GM18502 (cell line): Measurements from ENCODE around the gene RPL19.

ENCODE experiments used
- ATAC-seq: cut with Tn5 transposase; IDR thresholded peaks from one replicate; pipeline ENCODE4 v1.9.1; 2021; ENCODE audit warnings: mild to moderate bottlenecking; ENCODE audit not compliant: unreplicated experiment, poor library complexity

RPL19 gene

GRCh38 chr17:39222866-39223834 is 23.1 kb downstream of the RPL19 start:
- no peak for ATAC-seq

- ATAC-seq, result no peak
Measured at GRCh38 chr17:39223907-39224777, 24.1 kb downstream of the RPL19 start.

DNA sequence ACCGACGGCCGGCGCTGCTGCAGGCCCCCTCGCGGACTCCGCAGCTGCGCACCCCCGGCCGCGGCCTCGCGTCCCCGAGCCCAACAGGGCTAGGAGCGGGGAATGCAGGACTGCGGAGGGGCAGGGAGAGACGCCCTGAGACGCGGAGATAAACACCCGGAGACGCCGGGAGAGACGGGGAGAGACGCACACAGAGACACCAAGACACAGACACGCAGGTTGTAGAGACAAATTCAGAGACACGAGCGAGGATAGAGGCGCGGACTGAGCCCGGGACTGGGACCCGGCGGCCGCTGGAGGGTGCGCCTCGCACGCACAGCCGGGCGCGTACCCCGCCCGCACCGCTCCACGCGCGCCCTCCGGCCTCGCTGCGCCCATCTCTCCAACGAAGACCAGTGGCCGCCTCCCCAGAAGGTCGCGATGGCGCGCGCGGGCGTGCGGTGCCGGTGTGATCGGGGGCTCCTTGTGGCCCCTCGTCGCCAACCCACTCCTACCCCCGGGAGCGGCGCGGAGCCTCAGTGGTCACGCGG is 24.8 kb downstream of the RPL19 start:
- ATAC-seq, result no peak

DNA sequence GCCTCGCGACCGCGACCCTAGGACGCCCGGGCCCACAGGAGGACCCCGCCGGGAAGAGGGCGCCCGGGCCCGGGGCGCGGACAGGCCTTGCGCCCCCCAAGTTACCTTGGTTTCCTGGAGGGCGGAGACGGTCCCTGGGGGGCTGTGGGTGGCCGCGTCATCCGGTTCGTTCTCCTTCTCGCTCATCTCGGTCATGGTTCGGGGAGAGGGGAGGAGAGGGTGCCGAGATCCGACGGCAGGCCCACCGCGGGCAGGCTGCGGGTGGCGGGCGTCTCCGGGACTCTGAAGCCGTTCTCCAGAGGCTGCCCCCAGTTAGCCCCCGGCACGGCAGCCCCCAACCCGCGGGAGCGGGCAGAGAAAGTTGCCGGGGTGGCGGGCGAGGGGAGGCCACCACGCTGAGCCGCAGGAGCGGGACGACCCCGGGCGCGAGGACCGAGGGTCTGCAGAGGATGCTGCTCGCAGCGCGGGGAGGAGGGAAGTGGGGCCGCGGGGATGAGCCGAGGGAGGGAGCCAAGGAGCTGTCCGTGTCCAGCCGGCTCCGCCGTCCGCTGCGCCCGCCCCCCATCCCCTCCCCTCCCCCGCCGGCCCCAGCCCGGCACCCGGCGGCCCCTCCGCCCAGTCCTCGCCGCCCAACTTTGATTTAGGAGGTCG is 25.4 kb downstream of the RPL19 start, which contains the start of gene STAC2:
STAC2 (minus strand) TSS at position 638 of the 651 bp plus-strand sequence; CDS start at position 195, 443 bp downstream.
- ATAC-seq, result no peak

- no peak for ATAC-seq
Measured at GRCh38 chr17:39225959-39226683, 26.0 kb downstream of the RPL19 start.

DNA sequence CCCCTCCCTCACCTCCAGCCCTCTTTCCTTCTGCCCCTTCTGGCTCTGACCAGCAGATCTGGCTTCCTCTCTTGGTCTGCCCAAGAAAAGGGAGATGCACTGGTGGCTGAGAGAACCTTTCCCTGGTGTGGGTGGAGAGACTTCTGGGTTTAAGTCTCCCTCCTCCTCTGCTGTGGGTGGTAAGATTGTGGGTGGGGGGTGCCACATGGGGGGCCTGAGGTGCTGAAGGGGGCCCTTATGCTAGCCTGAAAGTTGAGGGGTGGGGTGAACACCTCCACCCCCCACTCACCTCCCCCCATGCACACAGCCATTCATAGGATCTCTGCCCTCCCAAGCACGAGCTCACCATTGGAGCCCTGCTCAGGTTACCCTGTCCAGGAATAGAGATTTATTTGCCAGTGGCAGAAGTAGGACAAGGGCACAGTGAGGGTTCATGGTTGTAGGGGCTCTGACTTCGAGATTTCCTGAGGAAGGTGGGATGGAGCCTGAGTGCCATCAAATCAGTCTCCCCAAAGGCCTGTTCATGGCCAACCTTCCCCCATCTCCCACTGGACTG is 27.4 kb downstream of the RPL19 start:
- no peak for ATAC-seq

GRCh38 chr17:39229274-39229913 is 29.3 kb downstream of the RPL19 start:
- ATAC-seq, result no peak

DNA sequence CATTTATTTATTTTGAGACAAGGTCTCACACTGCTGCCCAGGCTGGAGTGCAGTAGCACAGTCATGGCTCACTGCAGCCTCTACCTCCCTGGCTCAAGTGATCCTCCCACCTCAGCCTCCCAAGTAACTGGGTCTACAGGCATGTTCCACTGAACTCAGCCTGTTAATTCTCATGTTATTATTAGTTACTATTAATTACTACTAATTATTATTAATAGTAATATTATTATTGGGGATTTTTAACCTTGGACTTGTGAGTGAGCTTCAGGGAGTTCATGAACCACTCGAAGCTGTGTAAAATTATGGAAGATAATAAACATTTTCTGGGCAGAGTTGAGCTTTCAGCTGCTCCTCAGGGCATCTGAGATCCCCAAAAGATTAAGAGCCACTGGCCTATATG is 30.3 kb downstream of the RPL19 start:
- ATAC-seq, result no peak

DNA sequence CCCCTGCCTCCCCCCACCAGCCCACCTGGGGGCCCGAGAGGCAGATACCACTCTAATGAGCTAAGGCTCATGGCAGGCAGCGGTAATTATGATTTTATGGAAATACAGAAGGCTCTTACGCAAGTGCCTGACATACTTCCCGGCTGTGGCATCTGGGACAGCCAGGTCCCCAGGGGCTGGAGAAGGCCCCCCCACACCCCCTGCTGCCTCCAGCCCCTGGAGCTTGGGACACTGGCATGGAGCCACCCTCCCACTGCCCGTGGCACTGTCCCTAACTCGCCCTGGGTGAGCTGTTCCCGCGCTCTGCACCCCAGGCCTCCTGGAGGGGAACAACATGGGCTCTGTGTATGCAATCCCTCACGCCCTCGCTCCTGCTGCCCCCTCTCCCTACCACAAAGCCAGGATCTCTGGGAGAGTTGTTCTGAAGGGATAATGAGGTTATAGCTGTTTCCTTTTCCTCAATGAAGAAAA is 31.0 kb downstream of the RPL19 start:
- ATAC-seq, result no peak

- ATAC-seq, result no peak
Measured at GRCh38 chr17:39231591-39232551, 31.8 kb downstream of the RPL19 start.

GRCh38 chr17:39235555-39236449 is 35.7 kb downstream of the RPL19 start:
- no peak for ATAC-seq

DNA sequence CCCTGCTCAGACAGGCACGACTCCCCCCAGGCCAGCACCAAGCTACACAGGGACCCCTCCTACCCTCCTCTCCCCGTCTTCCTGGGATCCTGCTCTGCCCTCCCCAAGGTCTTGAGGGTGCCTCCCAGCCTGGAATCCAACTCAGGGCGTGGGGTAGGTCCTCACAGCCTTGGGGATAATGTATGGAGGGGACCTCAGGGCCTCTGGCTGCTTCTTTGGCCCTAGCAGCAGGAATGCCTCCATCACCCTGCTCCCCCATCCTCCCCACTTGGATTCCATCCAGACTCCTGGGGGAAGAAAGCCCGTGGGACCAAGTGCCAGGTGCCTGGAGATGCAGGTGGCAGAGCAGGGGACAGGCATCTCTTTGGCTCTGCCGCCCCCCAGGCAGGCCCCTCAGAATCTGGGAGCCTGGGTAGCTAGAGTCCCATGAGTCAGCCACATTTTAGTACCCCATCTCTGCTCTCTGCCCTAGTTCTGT is 36.4 kb downstream of the RPL19 start:
- ATAC-seq, result no peak

GRCh38 chr17:39236981-39237441 is 36.9 kb downstream of the RPL19 start:
- no peak for ATAC-seq

- ATAC-seq, result no peak
Measured at GRCh38 chr17:39237586-39237985, 37.5 kb downstream of the RPL19 start.

- no peak for ATAC-seq
Measured at GRCh38 chr17:39238311-39238972, 38.4 kb downstream of the RPL19 start.
